NCI-H1930 (cell line): Measurements from ENCODE around the gene SLC5A6.

Experiments
- DNase-seq, 2 experiments: peaks; one replicate each; lab custom pipeline; 2025; lab: John Stamatoyannopoulos, UW

The SLC5A6 gene

DNA sequence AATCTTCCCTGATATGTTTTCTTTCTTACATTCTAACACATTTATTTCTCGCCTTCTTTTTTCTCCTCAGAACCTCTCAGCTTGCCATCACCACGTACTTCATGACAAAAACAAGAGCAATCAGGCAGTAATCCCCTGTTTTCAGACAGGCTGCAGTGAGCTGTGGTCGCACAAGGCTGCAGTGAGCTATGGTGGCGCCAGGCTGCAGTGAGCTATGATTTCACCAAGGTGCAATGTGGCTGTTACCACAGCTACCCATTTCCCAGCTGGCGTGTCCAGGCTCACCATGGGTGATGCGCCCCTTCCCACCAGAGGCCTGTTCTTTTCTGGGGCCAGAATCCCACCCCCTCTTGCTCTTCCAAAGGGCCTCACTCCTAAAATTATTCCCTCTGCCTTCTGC is 37.4 kb downstream of the SLC5A6 start:
- no peak for DNase-seq

DNA sequence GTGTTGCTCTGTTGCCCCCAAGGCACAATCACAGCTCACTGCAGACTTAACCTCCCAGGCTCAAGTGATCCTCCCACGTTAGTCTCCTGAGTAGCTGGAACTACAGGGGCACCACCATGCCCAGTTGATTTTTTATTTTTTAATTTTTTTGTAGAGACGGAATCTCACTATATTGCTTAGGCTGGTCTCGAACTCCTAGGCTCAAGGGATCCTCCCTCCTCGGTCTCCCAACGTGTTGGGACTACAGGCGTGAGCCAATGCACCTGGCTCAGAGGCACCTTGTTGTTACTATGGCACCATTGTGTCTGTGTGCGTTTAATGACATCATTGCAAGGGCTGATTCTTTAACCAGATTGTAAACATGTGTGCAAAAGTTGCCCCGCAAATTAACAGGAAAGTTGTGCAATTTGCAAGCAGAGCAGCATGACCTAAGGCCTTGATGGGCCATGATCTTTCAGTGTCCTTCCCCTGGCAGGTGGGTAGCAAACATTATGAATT is 40.7 kb downstream of the SLC5A6 start:
- no peak for DNase-seq

DNA sequence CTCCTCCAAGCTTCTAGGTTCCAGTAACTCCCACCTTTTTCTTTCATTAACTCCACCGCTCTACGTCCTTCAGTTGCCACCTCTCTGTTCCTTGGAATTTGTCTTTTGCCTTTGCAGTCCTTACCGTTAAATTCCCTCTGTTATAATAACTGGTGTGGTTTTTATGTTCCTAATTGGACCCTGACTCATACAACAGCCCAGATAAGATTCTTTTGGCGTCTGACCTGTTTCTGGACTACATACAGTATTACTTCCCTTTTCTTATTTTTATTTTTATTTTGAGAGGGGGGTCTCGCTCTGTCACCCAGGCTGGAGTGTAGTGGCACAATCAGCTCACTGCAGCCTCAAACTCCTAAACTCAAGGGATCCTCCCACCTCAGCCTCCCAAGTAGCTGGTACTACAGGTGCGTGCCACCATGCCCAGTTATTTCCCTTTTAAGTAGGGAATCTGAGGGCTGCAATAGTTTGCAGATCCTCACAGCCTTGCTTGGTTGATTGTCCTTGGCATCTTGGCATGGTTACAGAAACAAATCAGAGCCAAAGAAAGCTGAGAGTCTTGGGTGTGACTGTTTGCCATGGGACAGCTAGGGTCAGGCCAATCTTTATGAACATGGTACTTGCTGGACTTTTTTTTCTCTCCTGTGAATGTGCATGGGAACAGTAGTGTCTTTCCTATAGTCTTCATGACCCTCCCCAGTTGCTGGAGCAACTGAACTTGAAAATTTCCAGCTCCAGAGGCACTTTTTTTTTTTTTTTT is 41.3 kb downstream of the SLC5A6 start:
- DNase-seq: no peak

DNA sequence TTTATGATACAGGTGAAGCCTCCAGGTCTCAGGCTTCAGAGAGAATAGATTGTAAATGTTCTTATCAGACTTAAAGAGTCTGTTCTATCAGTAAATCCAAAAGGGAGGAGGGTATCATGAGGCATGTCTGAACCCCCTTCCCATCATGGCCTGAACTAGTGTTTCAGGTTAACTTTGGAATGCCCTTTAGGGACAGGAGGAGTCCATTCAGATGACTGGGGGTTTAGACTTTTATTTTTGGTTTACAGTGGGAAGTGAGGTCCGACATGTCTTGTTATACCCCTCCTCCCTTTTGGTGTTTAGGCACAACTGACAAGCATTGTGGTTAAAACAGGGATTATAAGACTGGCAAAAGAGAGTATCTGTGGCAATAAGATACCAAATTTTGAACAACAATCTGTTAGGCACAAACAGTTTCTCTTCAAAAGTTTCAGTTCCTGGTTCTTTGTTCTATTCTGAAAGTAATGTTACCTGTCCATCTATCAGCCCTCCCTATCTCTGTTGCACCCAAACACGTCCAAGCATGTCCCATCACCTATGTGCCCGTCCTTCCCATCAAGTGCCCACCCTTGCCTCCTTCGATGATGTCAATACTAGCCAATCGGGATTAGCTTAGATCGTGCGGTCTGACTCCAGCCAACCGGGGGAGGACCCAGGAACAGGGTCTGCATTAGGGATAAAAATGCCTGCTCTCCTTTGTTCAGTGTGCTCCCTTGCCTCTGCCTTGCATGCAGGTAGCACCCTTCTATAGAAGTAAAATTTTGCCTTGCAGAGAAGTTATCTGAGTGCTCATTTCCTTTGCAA is 46.9 kb downstream of the SLC5A6 start:
- no peak for DNase-seq

DNA sequence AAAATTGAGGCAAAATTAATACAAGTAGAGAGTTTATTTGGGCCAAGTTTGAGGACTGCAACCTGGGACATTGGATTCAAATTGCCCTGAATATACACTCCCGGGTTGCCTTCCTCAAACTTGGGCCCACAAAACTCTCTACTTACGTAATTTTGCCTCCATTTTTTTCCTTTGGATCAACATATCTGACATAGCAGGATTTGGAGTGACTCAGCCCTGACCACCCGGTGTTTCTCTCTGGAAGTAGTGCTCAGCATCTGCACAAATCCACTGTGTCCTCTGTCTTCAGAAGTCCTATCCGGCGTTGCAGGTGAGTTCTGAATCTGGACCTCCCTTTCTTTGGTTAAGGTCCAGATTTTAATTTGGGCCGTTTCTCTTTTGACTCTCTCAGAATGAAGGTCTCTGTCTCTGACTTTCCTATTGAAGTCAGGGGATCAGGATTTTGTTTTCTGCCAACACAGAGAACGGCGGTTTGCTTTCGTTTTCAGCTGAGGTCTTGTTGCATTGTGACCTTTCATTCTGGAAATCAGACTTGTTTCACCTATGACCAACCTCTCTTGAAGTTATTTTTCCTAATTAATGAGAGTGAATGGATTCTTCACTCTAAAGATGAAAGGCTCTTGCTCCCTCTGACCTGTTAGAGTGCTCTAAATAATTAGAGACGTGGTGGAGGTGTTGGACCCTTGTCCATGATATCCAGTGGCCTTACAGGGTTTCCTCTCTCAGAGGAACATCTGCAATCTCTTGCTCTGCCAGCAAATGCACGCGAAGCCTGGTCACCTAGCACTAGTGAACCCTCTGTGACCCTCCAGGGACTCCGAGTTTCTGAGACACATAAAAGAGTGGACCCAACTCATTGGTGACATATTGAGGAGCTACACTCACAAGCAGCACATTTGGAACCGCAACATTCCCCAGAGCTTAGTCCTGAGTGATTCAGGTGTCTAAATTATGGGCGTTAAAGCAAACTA is 49.6 kb downstream of the SLC5A6 start:
- DNase-seq: no peak

DNA sequence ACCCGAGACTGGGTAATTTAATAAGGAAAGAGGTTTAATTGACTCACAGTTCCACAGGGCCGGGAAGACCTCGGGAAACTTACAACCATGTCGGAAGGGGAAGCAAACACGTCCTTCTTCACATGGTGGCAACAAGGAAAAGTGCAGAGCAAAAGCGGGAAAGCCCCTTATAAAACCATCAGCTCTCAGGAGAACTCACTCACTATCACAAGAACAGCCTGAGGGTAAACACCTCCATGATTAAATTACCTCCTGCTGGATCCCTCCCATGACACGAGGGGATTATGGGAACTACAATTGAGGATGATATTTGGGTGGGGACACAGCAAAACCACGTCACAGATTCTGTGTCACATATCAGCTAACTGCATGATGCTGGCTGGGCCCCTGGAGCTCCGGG is 51.9 kb downstream of the SLC5A6 start:
- no peak for DNase-seq

DNA sequence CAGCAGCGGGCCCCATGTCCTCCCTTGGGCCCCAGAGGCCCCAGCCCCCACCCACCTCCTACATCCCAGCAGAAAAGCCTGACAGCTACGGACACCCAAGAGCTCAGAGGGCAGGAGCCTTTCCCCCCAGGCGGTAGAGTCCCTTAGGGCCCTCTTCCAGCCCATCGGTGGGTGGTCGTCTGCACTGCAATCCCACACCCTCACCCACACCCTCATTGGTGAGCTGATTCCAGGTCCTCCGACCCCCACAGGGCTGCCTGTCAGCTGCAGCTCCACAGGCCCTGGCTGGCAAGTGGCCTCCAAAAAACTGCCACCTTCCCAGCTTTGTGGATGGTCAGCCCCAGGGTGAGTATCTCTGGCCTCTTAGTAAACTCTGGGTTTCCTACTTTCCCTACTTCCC is 52.8 kb downstream of the SLC5A6 start:
- no peak for DNase-seq

DNA sequence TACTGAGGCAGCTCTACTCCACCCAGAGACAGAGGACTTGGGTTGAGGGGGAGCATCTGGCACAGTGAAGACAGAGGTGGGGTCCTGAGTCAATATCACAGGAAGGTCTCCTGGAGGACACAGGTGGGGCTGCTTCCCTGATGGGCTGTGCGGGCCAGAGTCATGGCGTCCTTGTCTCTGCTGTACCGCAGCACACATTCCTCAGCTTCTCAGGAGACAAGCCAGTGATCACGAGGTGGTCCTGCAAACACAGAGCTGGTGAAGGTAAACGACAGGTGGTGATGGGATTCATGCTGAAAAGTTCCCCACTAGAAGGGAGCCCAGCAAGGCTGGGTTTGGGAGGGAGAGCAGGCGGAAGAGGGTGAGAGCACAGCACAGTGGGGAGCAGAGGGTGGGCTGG is 53.6 kb downstream of the SLC5A6 start:
- DNase-seq: no peak

DNA sequence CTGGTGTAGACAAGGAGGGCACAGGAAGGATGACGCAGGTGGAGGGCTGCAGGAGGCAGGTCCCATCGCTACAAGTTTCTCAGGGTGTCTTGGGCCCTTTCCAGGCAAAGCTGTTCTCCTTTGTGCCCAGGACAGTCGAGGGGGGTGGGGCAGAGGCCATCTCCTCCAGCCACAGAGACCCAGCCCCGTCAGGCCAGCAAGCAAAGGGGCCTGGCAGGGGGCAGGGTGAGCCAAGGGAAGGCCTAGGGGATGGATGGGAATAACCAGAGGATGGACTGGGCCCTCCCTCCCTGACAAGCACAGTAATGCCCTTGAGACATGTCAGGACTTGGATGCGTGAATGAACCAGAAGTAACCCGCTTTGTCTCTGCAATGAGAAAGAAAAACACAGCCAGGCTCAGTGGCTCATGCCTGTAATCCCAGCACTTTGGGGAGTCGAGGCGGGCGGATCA is 57.0 kb downstream of the SLC5A6 start:
- no peak for DNase-seq

DNA sequence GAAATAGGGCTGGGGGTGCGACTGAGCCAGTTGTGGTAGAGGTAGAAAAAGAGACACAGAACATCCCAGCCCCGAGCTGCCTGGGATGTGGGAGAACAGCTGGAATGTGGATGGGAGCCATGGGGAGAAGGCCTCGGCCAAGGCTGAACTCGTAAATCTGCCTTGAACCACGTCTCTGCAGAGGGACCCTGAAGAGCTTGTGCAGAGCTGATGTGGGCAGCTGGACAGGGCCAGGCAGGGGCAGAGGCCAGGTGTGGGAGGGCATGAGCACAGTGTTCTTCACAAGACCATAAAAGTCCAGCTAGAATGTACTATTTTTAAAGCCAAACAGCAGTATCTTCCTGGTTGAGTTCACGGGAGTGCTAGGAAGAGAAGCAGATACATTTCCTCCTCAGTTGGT is 57.6 kb downstream of the SLC5A6 start:
- DNase-seq: no peak

DNA sequence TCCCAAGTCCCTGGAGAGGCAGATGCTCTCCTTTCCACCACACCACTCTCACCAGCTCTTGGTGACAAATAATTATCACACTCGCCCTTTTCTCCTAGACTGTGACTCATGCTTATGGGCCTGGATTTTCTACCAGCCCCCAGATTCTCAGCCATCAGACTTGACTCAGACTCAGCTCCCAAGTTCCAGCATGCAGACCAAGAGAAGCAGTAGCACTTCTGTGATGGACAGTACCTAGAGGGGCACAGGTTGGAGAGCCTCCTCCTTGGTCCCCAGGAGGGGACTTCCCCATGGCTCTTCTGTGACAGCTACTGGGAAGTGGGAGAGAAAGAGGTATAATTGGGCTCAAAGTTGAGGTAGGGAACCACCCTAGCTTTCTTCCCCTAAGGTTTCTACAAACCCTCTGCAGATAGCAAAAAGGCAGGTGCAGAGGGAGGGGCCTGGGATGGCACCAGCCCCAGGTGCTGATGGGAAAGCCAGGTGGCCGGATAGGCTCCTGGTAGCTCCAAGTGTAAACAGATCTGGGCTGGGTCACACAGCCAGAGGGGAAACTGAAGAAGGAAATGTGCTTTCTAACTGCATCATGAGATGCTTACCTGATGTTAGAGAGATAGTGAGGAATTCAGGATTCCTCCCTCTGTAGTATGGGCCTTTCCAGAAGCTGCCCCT is 59.1 kb downstream of the SLC5A6 start:
- no peak for DNase-seq

DNA sequence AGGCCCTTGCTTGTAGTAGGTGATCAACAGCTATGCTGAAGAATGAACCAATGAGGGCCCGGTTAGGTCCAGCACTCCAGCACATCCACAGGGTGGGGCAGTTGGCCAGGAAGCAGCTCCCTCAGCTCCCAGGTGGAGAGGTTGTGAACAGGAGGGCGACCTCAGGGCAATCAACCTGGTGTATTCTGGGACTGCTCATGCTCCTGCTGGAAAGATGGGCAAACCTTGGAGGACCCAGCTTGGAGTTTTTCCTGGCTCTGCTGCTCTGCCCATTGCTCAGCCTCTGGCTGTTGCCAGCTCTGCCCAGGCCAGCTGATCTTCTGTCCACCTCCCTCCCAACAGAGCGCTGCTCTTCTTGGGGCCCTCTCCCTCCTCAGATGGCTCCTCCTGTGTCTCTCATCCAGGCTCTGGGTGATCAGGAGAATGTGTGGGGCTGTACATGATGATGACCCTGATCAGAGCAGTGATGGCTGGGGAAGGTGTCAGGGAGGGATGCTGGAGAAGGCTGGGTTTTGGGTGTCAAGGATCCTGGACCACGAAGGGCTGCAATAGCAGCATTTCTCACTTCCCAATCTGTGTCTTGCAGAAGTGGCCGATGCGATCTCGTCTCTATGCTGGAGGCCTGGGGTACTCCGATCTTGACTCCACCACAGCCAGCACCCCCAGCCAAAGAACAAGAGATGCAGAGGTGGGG is 59.8 kb downstream of the SLC5A6 start:
- no peak for DNase-seq

DNA sequence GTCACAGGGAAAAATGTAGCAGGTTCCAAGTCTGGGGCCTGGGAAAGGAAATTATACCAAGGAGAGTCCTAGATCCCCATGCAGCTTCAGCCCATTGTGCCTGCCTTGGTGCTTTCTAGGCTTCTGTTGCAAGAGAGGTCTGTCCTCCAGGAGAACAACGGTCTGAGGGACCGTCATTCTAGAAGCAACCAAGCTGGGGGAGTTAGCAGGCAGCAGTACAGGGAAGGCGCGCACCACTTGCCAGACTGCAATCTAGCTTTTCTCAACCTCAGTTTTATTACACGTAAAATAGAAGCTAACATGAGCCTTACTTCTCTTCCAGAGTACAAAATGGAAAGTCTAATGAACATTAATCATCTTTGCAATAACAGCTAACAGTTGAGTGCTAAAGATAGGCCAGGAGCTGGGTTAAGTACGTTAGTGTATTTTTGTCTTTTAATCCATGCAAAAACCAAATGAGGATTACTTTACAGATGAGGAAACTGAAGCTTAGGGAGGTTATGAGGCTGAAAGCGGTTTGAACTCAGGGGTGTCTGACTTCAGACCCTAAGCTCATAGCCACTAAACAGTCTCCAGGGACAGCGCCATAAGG is 61.3 kb downstream of the SLC5A6 start:
- no peak for DNase-seq
